Measurements from ENCODE around the gene SERPIND1. TPM values are rescaled to one million over a fixed set of nuclear protein-coding genes. Genes with fewer than 3 reads are reported as not detected.

Gene SERPIND1
- total RNA-seq, 5 donors from 2014 or later (not counting 1 experiment from before 2014, with no cell fraction given), result 0.16 to 0.30 (median 0.26) TPM; not detected in 2

GRCh38 chr22:20752104-20752741, 21.7 kb upstream of the SERPIND1 start:
- Histone ChIP-seq H3K4me3 (ENCODE audit: control insufficient read depth in 1 of 2, extremely low read depth in 1 of 2, low read length in 1 of 2) (no peak overlapping the region), H3K27me3 (replicated peaks in 1 of 2; ENCODE audit: control insufficient read depth in 2 of 2, extremely low read depth in 1 of 2, insufficient read depth in 2 of 2, low read length in 1 of 2) (no peaks in the 10 kb centered on the region), H3K4me1 (ENCODE audit: control insufficient read depth in 1 of 2, extremely low read depth in 1 of 2, insufficient read depth in 2 of 2, low read length in 2 of 2) (no peaks in the 10 kb centered on the region), H3K27ac (ENCODE audit: low read length) (no peak overlapping the region), H3K36me3 (ENCODE audit: control insufficient read depth in 2 of 2, extremely low read depth in 1 of 2, insufficient read depth in 1 of 2, low read length in 1 of 2) (peaks cover 26 to 69% of the 10 kb centered on the region in 2 donors), H3K9me3 (no peaks in the 10 kb centered on the region)
- Mint-ChIP-seq H3K9me3 (no peaks in the 10 kb centered on the region), H3K27me3 (no peaks in the 10 kb centered on the region), H3K36me3 (peaks cover 47% of the 10 kb centered on the region), H3K4me1 (peaks cover 0 to 13% (median 0%) of the 10 kb centered on the region in 3 donors), H3K4me3 (no peak overlapping the region), H3K27ac (no peak overlapping the region)
- ATAC-seq (replicated peaks in 1 of 4) (no peak), DNase-seq (no peak)
- ChIA-PET CTCF (no interaction called here), POLR2A (no interaction called here)
- 96% methylated on average over 6 of the region's 7 CpGs for WGBS (ENCODE audit: insufficient coverage)

DNA sequence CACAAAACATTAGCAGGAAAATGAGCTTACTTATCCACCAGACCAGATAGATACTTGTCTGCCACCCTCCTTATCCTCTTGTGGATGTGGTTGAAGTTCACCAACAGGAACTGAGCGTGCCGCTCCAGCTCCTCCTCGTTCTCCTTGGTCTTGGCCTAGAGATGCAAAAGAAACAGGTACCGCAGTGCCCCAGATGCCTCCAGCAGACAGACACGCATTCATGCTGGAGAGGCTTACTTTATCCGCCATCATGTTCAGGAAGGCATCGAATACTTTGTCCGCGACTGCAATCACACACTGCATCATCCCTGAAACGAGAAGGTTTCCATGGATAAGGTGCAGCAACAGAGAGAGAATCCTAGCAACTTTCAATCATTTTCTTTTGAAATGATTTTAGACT, 21.0 kb upstream of the SERPIND1 start:
- no peak overlapping the region for H3K27ac ChIP-seq (ENCODE audit: low read length)
- no peaks in the 10 kb centered on the region for H3K9me3 ChIP-seq
- Mint-ChIP-seq H3K36me3 (peaks cover 44% of the 10 kb centered on the region), H3K27ac (no peak overlapping the region), H3K9me3 (no peaks in the 10 kb centered on the region), H3K4me1 (peaks cover 0 to 13% (median 0%) of the 10 kb centered on the region in 3 donors), H3K27me3 (no peaks in the 10 kb centered on the region), H3K4me3 (no peak overlapping the region)
- no peak overlapping the region for H3K4me3 ChIP-seq (ENCODE audit: control insufficient read depth in 1 of 2, extremely low read depth in 1 of 2, low read length in 1 of 2)
- ATAC-seq (replicated peaks in 1 of 4) (no peak), DNase-seq (no peak)
- POLR2A ChIA-PET, result no interaction called here
- CTCF ChIA-PET, result interaction anchor here in 1 of 2 donors (0.6 kb wide), 1 partner anchor 298 kb away, joined by 3 read pairs; no protein-coding TSS in a partner anchor
- H3K27me3 ChIP-seq (replicated peaks in 1 of 2; ENCODE audit: control insufficient read depth in 2 of 2, extremely low read depth in 1 of 2, insufficient read depth in 2 of 2, low read length in 1 of 2), result no peaks in the 10 kb centered on the region
- H3K36me3 ChIP-seq (ENCODE audit: control insufficient read depth in 2 of 2, extremely low read depth in 1 of 2, insufficient read depth in 1 of 2, low read length in 1 of 2), result peaks cover 28 to 66% of the 10 kb centered on the region in 2 donors
- H3K4me1 ChIP-seq (ENCODE audit: control insufficient read depth in 1 of 2, extremely low read depth in 1 of 2, insufficient read depth in 2 of 2, low read length in 2 of 2), result no peaks in the 10 kb centered on the region
- WGBS (ENCODE audit: insufficient coverage), result 91% methylated on average over 6 of the region's 10 CpGs

DNA sequence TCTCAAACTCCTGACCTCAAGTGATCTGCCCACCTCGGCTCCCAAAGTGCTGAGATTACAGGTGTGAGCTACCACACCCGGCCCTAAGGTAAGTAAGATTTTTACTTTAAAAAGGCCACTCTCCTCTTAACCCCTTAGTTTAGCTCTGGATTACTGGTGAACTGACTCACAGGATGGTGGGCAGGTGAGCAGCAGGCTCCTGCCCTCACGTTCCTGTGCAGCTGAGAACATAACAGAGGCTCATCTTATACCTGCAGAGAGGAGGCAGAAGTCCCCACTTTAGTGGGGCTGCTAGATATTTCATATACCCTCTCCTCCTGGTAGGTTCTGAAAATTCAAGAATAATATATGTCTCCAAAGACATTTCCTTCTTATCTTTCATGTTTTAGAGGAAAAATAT, 17.1 kb upstream of the SERPIND1 start:
- H3K27me3 ChIP-seq (replicated peaks in 1 of 2; ENCODE audit: control insufficient read depth in 2 of 2, extremely low read depth in 1 of 2, insufficient read depth in 2 of 2, low read length in 1 of 2), result no peaks in the 10 kb centered on the region
- WGBS (ENCODE audit: insufficient coverage), result no CpG with 5 or more reads among the region's 3 CpGs
- no peaks in the 10 kb centered on the region for H3K9me3 Mint-ChIP-seq
- DNase-seq (no peak), ATAC-seq (replicated peaks in 1 of 4) (no peak)
- H3K27ac Mint-ChIP-seq, result no peak overlapping the region
- H3K9me3 ChIP-seq, result no peaks in the 10 kb centered on the region
- peaks cover 35% of the 10 kb centered on the region for H3K36me3 Mint-ChIP-seq
- no peak overlapping the region for H3K27ac ChIP-seq (ENCODE audit: low read length)
- H3K4me3 ChIP-seq (ENCODE audit: control insufficient read depth in 1 of 2, extremely low read depth in 1 of 2, low read length in 1 of 2), result no peak overlapping the region
- no peaks in the 10 kb centered on the region for H3K4me1 ChIP-seq (ENCODE audit: control insufficient read depth in 1 of 2, extremely low read depth in 1 of 2, insufficient read depth in 2 of 2, low read length in 2 of 2)
- no peaks in the 10 kb centered on the region for H3K27me3 Mint-ChIP-seq
- POLR2A ChIA-PET, result no interaction called here
- H3K4me1 Mint-ChIP-seq, result no peaks in the 10 kb centered on the region
- H3K36me3 ChIP-seq (ENCODE audit: control insufficient read depth in 2 of 2, extremely low read depth in 1 of 2, insufficient read depth in 1 of 2, low read length in 1 of 2), result peaks cover 12 to 48% of the 10 kb centered on the region in 2 donors
- CTCF ChIA-PET, result interaction anchor here in 1 of 2 donors (0.7 kb wide), 1 partner anchor 16 kb away, joined by 3 read pairs; no protein-coding TSS in a partner anchor
- H3K4me3 Mint-ChIP-seq, result no peak overlapping the region

DNA sequence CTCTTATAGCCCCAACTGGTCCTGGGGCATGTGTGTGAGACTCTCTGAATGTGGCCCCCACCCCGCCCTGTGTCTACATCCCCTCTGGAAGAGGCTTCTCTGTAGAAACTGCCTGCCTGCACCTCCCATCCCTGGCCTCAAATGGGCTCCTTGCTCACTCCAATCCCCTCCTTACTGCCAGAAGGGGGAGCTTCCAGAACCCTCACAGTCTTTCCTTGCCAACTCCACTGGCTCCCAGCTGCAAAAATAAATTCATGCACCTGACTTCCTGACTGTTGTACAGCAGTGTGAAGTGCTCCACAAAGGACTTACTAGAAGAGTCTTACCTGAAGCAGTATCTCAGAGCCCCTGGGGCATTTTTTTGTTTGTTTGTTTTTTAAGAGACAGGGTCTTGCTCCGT, 15.2 kb upstream of the SERPIND1 start:
- Mint-ChIP-seq H3K4me1 (no peaks in the 10 kb centered on the region), H3K4me3 (no peak overlapping the region), H3K36me3 (peaks cover 36% of the 10 kb centered on the region), H3K9me3 (no peaks in the 10 kb centered on the region), H3K27ac (no peak overlapping the region), H3K27me3 (no peaks in the 10 kb centered on the region)
- ChIA-PET CTCF (interaction anchor here (0.6 to 0.7 kb wide), 2 partner anchors 187 to 296 kb away, joined by 3 to 9 read pairs; no protein-coding TSS in a partner anchor), POLR2A (interaction anchor here in 1 of 2 donors (0.5 kb wide), 1 partner anchor 817 kb away, joined by 6 read pairs; no protein-coding TSS in a partner anchor)
- peaks cover 11 to 50% of the 10 kb centered on the region in 2 donors for H3K36me3 ChIP-seq (ENCODE audit: control insufficient read depth in 2 of 2, extremely low read depth in 1 of 2, insufficient read depth in 1 of 2, low read length in 1 of 2)
- no peaks in the 10 kb centered on the region for H3K27me3 ChIP-seq (replicated peaks in 1 of 2; ENCODE audit: control insufficient read depth in 2 of 2, extremely low read depth in 1 of 2, insufficient read depth in 2 of 2, low read length in 1 of 2)
- ATAC-seq (replicated peaks in 1 of 4) (no peak), DNase-seq (no peak)
- H3K4me3 ChIP-seq (ENCODE audit: control insufficient read depth in 1 of 2, extremely low read depth in 1 of 2, low read length in 1 of 2), result no peak overlapping the region
- WGBS (ENCODE audit: insufficient coverage), result 100% methylated on average over 1 of the region's 2 CpGs
- H3K4me1 ChIP-seq (ENCODE audit: control insufficient read depth in 1 of 2, extremely low read depth in 1 of 2, insufficient read depth in 2 of 2, low read length in 2 of 2), result no peaks in the 10 kb centered on the region
- no peaks in the 10 kb centered on the region for H3K9me3 ChIP-seq
- H3K27ac ChIP-seq (ENCODE audit: low read length), result no peak overlapping the region

DNA sequence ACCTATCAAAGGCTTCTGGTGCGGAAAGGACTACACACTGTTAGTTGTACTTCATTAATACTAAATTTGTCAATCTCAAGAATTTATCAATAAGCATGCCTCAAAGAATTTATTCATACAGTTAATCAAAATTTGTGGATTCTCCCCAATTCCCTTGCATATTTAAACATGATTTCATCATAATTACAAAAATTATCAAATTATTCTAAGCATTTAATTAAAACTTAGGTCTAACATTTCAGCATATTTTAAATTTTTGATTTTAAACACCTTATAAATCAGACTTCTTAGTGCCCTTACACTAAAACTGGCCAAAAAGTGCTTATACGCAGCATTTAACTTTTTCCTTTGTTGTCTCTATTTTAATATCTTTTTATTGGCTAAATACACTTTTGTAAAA, 13.8 kb upstream of the SERPIND1 start:
- no peaks in the 10 kb centered on the region for H3K9me3 ChIP-seq
- no peak for ATAC-seq (replicated peaks in 1 of 4)
- H3K4me1 ChIP-seq (ENCODE audit: control insufficient read depth in 1 of 2, extremely low read depth in 1 of 2, insufficient read depth in 2 of 2, low read length in 2 of 2), result no peaks in the 10 kb centered on the region
- H3K27me3 ChIP-seq (replicated peaks in 1 of 2; ENCODE audit: control insufficient read depth in 2 of 2, extremely low read depth in 1 of 2, insufficient read depth in 2 of 2, low read length in 1 of 2), result no peaks in the 10 kb centered on the region
- CTCF ChIA-PET, result no interaction called here
- H3K9me3 Mint-ChIP-seq, result no peaks in the 10 kb centered on the region
- H3K27ac ChIP-seq (ENCODE audit: low read length), result no peak overlapping the region
- no peak overlapping the region for H3K4me3 ChIP-seq (ENCODE audit: control insufficient read depth in 1 of 2, extremely low read depth in 1 of 2, low read length in 1 of 2)
- 100% methylated on average over 1 of the region's 2 CpGs for WGBS (ENCODE audit: insufficient coverage)
- POLR2A ChIA-PET, result no interaction called here
- peaks cover 19 to 59% of the 10 kb centered on the region in 2 donors for H3K36me3 ChIP-seq (ENCODE audit: control insufficient read depth in 2 of 2, extremely low read depth in 1 of 2, insufficient read depth in 1 of 2, low read length in 1 of 2)
- peaks cover 47% of the 10 kb centered on the region for H3K36me3 Mint-ChIP-seq
- no peaks in the 10 kb centered on the region for H3K4me1 Mint-ChIP-seq
- no peaks in the 10 kb centered on the region for H3K27me3 Mint-ChIP-seq
- DNase-seq, result no peak
- no peak overlapping the region for H3K27ac Mint-ChIP-seq
- no peak overlapping the region for H3K4me3 Mint-ChIP-seq

- Mint-ChIP-seq H3K27ac (peak overlapping the region in 1 of 2 donors; percentile 31), H3K36me3 (peaks cover 54% of the 10 kb centered on the region), H3K4me3 (no peak overlapping the region), H3K9me3 (no peaks in the 10 kb centered on the region), H3K27me3 (no peaks in the 10 kb centered on the region), H3K4me1 (no peaks in the 10 kb centered on the region)
- ATAC-seq (replicated peaks in 1 of 4), result no peak
- WGBS (ENCODE audit: insufficient coverage), result no CpG with 5 or more reads among the region's 2 CpGs
- Histone ChIP-seq H3K4me3 (ENCODE audit: control insufficient read depth in 1 of 2, extremely low read depth in 1 of 2, low read length in 1 of 2) (no peak overlapping the region), H3K27me3 (replicated peaks in 1 of 2; ENCODE audit: control insufficient read depth in 2 of 2, extremely low read depth in 1 of 2, insufficient read depth in 2 of 2, low read length in 1 of 2) (no peaks in the 10 kb centered on the region), H3K9me3 (no peaks in the 10 kb centered on the region), H3K4me1 (ENCODE audit: control insufficient read depth in 1 of 2, extremely low read depth in 1 of 2, insufficient read depth in 2 of 2, low read length in 2 of 2) (no peaks in the 10 kb centered on the region), H3K27ac (ENCODE audit: low read length) (no peak overlapping the region), H3K36me3 (ENCODE audit: control insufficient read depth in 2 of 2, extremely low read depth in 1 of 2, insufficient read depth in 1 of 2, low read length in 1 of 2) (peaks cover 19 to 68% of the 10 kb centered on the region in 2 donors)
- DNase-seq, result no peak
- POLR2A ChIA-PET, result no interaction called here
- CTCF ChIA-PET, result no interaction called here
Observed at GRCh38 chr22:20761536-20761935, 12.4 kb upstream of the SERPIND1 start.

Measured in T-cell (primary cell).